Natural killer cell treated with Interleukin-12 subunit alpha and Interleukin-12 subunit beta and Interleukin-15 and Interleukin-18, amount 100 ng/mL, for 72 hours (primary cell): Measurements from ENCODE around the gene GRID2. TPM values are rescaled to one million over a fixed set of nuclear protein-coding genes. Genes with fewer than 3 reads are reported as not detected.

Source experiments
- ATAC-seq, 2 donors: fragments of 150-1000 bp; cut with Tn5 transposase in 1 of 2; sonication (Bioruptor Pico), chemical (Tn5 transposase) in 1 of 2; 2 replicates each; pipeline ENCODE4 v1.10.0; 2021
- DNase-seq: peaks from one replicate; pipeline ENCODE4 v3.0.0; 2022; ENCODE audit warnings: low spot score
- H3K27ac Mint-ChIP-seq, 2 donors: 1 replicate in 1 of 2; 2 replicates in 1 of 2; pipeline ENCODE4 v1.8.0; 2022; ENCODE audit warnings: mixed read lengths in 2 of 2, mild to moderate bottlenecking in 1 of 2, moderate library complexity in 1 of 2
- H3K27me3 Mint-ChIP-seq, 2 donors: 1 replicate in 1 of 2; 2 replicates in 1 of 2; pipeline ENCODE4 v1.8.0; 2022; ENCODE audit warnings: mixed read lengths in 2 of 2
- H3K36me3 Mint-ChIP-seq: one replicate; pipeline ENCODE4 v1.8.0; 2022; ENCODE audit warnings: mixed read lengths
- H3K4me1 Mint-ChIP-seq, 2 donors: 1 replicate in 1 of 2; 2 replicates in 1 of 2; pipeline ENCODE4 v1.8.0; 2022; ENCODE audit warnings: low read depth in 2 of 2, mixed read lengths in 2 of 2, mild to moderate bottlenecking in 1 of 2
- H3K4me3 Mint-ChIP-seq: one replicate; pipeline ENCODE4 v1.8.0; 2022; ENCODE audit warnings: mixed read lengths
- H3K9me3 Mint-ChIP-seq: 2 replicates; pipeline ENCODE4 v1.8.0; 2022; ENCODE audit warnings: mixed read lengths
- total RNA-seq, 2 donors: library from RNA; stranded (reverse); gene quantifications; one replicate each; pipeline ENCODE4 v1.2.3, GENCODE V29; 2022

The GRID2 gene
- total RNA-seq, 2 donors from 2014 or later, result not detected

GRCh38 chr4:92551616-92552015 is 247.8 kb downstream of the GRID2 start:
- Mint-ChIP-seq H3K9me3 (peaks cover 12% of the 10 kb centered on the region), H3K4me3 (no peak overlapping the region), H3K27ac (no peak overlapping the region), H3K27me3 (no peaks in the 10 kb centered on the region), H3K36me3 (no peaks in the 10 kb centered on the region), H3K4me1 (no peaks in the 10 kb centered on the region)
- DNase-seq (no peak), ATAC-seq (no peak)

- Mint-ChIP-seq H3K4me3 (no peak overlapping the region), H3K9me3 (peaks cover 29% of the 10 kb centered on the region), H3K27me3 (no peaks in the 10 kb centered on the region), H3K36me3 (peaks cover 4% of the 10 kb centered on the region), H3K4me1 (no peaks in the 10 kb centered on the region), H3K27ac (no peak overlapping the region)
- DNase-seq, result no peak
- ATAC-seq, result no peak
Measured at GRCh38 chr4:92566269-92566668, 262.5 kb downstream of the GRID2 start.

- no peak for DNase-seq
- H3K4me3 Mint-ChIP-seq, result no peak overlapping the region
Measured at GRCh38 chr4:92580816-92581215, 277.1 kb downstream of the GRID2 start.

GRCh38 chr4:92599044-92599443 is 295.3 kb downstream of the GRID2 start:
- ATAC-seq, result no peak
- H3K27ac Mint-ChIP-seq, result no peak overlapping the region
- peaks cover 24% of the 10 kb centered on the region for H3K9me3 Mint-ChIP-seq
- H3K36me3 Mint-ChIP-seq, result peaks cover 11% of the 10 kb centered on the region
- H3K27me3 Mint-ChIP-seq, result no peaks in the 10 kb centered on the region
- no peaks in the 10 kb centered on the region for H3K4me1 Mint-ChIP-seq
- DNase-seq, result no peak
- no peak overlapping the region for H3K4me3 Mint-ChIP-seq

More at GRCh38 chr4:92580816-92581215, 277.1 kb downstream of the GRID2 start:
- no peak overlapping the region for H3K27ac Mint-ChIP-seq
- no peak for ATAC-seq
- H3K9me3 Mint-ChIP-seq, result peaks cover 12% of the 10 kb centered on the region
- H3K36me3 Mint-ChIP-seq, result no peaks in the 10 kb centered on the region
- no peaks in the 10 kb centered on the region for H3K27me3 Mint-ChIP-seq
- H3K4me1 Mint-ChIP-seq, result no peaks in the 10 kb centered on the region

GRCh38 chr4:92600638-92601037 is 296.9 kb downstream of the GRID2 start:
- Mint-ChIP-seq H3K9me3 (peaks cover 24% of the 10 kb centered on the region), H3K4me1 (no peaks in the 10 kb centered on the region), H3K36me3 (peaks cover 11% of the 10 kb centered on the region), H3K4me3 (no peak overlapping the region), H3K27me3 (no peaks in the 10 kb centered on the region), H3K27ac (no peak overlapping the region)
- DNase-seq, result no peak
- no peak for ATAC-seq

- DNase-seq (no peak), ATAC-seq (no peak)
- no peaks in the 10 kb centered on the region for H3K27me3 Mint-ChIP-seq
- H3K4me1 Mint-ChIP-seq, result no peaks in the 10 kb centered on the region
- peaks cover 22% of the 10 kb centered on the region for H3K9me3 Mint-ChIP-seq
- peaks cover 8% of the 10 kb centered on the region for H3K36me3 Mint-ChIP-seq
- H3K4me3 Mint-ChIP-seq, result no peak overlapping the region
- H3K27ac Mint-ChIP-seq, result no peak overlapping the region
Measured at GRCh38 chr4:92606227-92606626, 302.5 kb downstream of the GRID2 start.

GRCh38 chr4:92615049-92615448 is 311.3 kb downstream of the GRID2 start:
- H3K4me3 Mint-ChIP-seq, result no peak overlapping the region
- no peaks in the 10 kb centered on the region for H3K27me3 Mint-ChIP-seq
- ATAC-seq (no peak), DNase-seq (no peak)
- H3K27ac Mint-ChIP-seq, result no peak overlapping the region
- no peaks in the 10 kb centered on the region for H3K4me1 Mint-ChIP-seq
- peaks cover 12% of the 10 kb centered on the region for H3K9me3 Mint-ChIP-seq
- H3K36me3 Mint-ChIP-seq, result no peaks in the 10 kb centered on the region

- no peak for ATAC-seq
- Mint-ChIP-seq H3K27ac (no peak overlapping the region), H3K36me3 (no peaks in the 10 kb centered on the region), H3K27me3 (no peaks in the 10 kb centered on the region), H3K4me1 (no peaks in the 10 kb centered on the region), H3K9me3 (peaks cover 7% of the 10 kb centered on the region), H3K4me3 (no peak overlapping the region)
- DNase-seq, result no peak
Measured at GRCh38 chr4:92618968-92619367, 315.2 kb downstream of the GRID2 start.

- Mint-ChIP-seq H3K4me1 (no peaks in the 10 kb centered on the region), H3K9me3 (peaks cover 16% of the 10 kb centered on the region), H3K4me3 (no peak overlapping the region), H3K27me3 (no peaks in the 10 kb centered on the region), H3K27ac (no peak overlapping the region), H3K36me3 (peaks cover 4% of the 10 kb centered on the region)
- no peak for DNase-seq
- ATAC-seq, result no peak
Measured at GRCh38 chr4:92629302-92629701, 325.5 kb downstream of the GRID2 start.

- no peak overlapping the region for H3K4me3 Mint-ChIP-seq
- peaks cover 7% of the 10 kb centered on the region for H3K9me3 Mint-ChIP-seq
- H3K27ac Mint-ChIP-seq, result no peak overlapping the region
- H3K27me3 Mint-ChIP-seq, result no peaks in the 10 kb centered on the region
- no peaks in the 10 kb centered on the region for H3K4me1 Mint-ChIP-seq
- H3K36me3 Mint-ChIP-seq, result peaks cover 4% of the 10 kb centered on the region
- ATAC-seq (no peak), DNase-seq (no peak)
Measured at GRCh38 chr4:92634882-92635281, 331.1 kb downstream of the GRID2 start.

- H3K27me3 Mint-ChIP-seq, result no peaks in the 10 kb centered on the region
- H3K36me3 Mint-ChIP-seq, result no peaks in the 10 kb centered on the region
- ATAC-seq (no peak), DNase-seq (no peak)
- H3K9me3 Mint-ChIP-seq, result peaks cover 3% of the 10 kb centered on the region
- H3K4me1 Mint-ChIP-seq, result no peaks in the 10 kb centered on the region
- H3K4me3 Mint-ChIP-seq, result no peak overlapping the region
- H3K27ac Mint-ChIP-seq, result no peak overlapping the region
Measured at GRCh38 chr4:92636038-92636806, 332.5 kb downstream of the GRID2 start.

GRCh38 chr4:92641409-92641808 is 337.6 kb downstream of the GRID2 start:
- ATAC-seq (no peak), DNase-seq (no peak)
- H3K27ac Mint-ChIP-seq, result no peak overlapping the region
- H3K9me3 Mint-ChIP-seq, result peaks cover 13% of the 10 kb centered on the region
- no peaks in the 10 kb centered on the region for H3K4me1 Mint-ChIP-seq
- no peak overlapping the region for H3K4me3 Mint-ChIP-seq
- H3K36me3 Mint-ChIP-seq, result peaks cover 4% of the 10 kb centered on the region
- H3K27me3 Mint-ChIP-seq, result no peaks in the 10 kb centered on the region

GRCh38 chr4:92646826-92647225 is 343.1 kb downstream of the GRID2 start:
- Mint-ChIP-seq H3K4me1 (no peaks in the 10 kb centered on the region), H3K36me3 (peaks cover 4% of the 10 kb centered on the region), H3K27ac (no peak overlapping the region), H3K4me3 (no peak overlapping the region), H3K9me3 (peaks cover 20% of the 10 kb centered on the region), H3K27me3 (no peaks in the 10 kb centered on the region)
- no peak for ATAC-seq
- DNase-seq, result no peak

GRCh38 chr4:92651536-92651935 is 347.8 kb downstream of the GRID2 start:
- ATAC-seq (no peak), DNase-seq (no peak)
- no peak overlapping the region for H3K4me3 Mint-ChIP-seq
- H3K4me1 Mint-ChIP-seq, result no peaks in the 10 kb centered on the region
- H3K27ac Mint-ChIP-seq, result no peak overlapping the region
- peaks cover 6% of the 10 kb centered on the region for H3K36me3 Mint-ChIP-seq
- H3K27me3 Mint-ChIP-seq, result no peaks in the 10 kb centered on the region
- H3K9me3 Mint-ChIP-seq, result peaks cover 13% of the 10 kb centered on the region

- Mint-ChIP-seq H3K27me3 (no peaks in the 10 kb centered on the region), H3K9me3 (peaks cover 13% of the 10 kb centered on the region), H3K36me3 (peaks cover 6% of the 10 kb centered on the region), H3K4me3 (no peak overlapping the region), H3K27ac (no peak overlapping the region), H3K4me1 (no peaks in the 10 kb centered on the region)
- ATAC-seq, result no peak
- no peak for DNase-seq
Measured at GRCh38 chr4:92654084-92654483, 350.3 kb downstream of the GRID2 start.
